Measurements from ENCODE around the gene TP53I11.

DNA sequence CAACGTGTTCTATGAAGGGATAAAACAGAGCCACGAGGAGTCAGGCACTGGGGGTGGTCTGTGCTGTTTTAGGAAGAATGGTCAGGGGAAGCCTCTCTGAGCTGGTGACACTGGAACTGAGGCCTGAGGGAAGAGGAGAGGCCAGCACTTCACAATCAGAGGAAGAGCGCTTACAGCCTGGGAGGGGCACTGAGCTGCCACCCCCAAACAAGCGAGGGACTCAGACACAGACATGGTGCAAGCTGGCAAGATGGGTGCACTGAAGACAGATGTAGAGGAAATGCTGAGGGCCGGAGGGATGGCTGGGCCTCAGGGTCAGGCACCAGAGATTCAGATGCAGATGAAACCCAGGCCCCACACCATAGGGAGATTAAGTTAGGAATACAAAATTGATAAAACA, 40.0 kb upstream of the TP53I11 start:
- TF ChIP-seq, protein P1, sequence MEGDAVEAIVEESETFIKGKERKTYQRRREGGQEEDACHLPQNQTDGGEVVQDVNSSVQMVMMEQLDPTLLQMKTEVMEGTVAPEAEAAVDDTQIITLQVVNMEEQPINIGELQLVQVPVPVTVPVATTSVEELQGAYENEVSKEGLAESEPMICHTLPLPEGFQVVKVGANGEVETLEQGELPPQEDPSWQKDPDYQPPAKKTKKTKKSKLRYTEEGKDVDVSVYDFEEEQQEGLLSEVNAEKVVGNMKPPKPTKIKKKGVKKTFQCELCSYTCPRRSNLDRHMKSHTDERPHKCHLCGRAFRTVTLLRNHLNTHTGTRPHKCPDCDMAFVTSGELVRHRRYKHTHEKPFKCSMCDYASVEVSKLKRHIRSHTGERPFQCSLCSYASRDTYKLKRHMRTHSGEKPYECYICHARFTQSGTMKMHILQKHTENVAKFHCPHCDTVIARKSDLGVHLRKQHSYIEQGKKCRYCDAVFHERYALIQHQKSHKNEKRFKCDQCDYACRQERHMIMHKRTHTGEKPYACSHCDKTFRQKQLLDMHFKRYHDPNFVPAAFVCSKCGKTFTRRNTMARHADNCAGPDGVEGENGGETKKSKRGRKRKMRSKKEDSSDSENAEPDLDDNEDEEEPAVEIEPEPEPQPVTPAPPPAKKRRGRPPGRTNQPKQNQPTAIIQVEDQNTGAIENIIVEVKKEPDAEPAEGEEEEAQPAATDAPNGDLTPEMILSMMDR (conservative IDR thresholded peaks at IDR 0.05): no peak
- TF ChIP-seq ZFX (IDR thresholded peaks at IDR 0.05): no peak

Data from C4-2B (cell line).